ENCODE results near the gene RUFY1. TPM values are rescaled to one million over a fixed set of nuclear protein-coding genes. Genes with fewer than 3 reads are reported as not detected.

The RUFY1 gene
- total and polyA plus RNA-seq, 9 of the 15 experiments (the other 6 are each of a cell fraction or from before 2014, with no cell fraction given) = 5.0 to 41.7 (median 29.6) TPM

- TF ChIP-seq HMGXB4 (CRISPR knock-in tag; IDR thresholded peaks at IDR 0.05) = peak; percentile 85; the same call in 1 of the 2 replicates
- TF ChIP-seq ZBTB7A (IDR thresholded peaks at IDR 0.05; ENCODE audit: borderline replicate concordance, control insufficient read depth, low read depth, low read length) = peak; percentile 75; the same call in 1 of the 2 replicates
- TF ChIP-seq TAF7 (tag; IDR thresholded peaks at IDR 0.05) = peak; percentile 93
- no peak for TF ChIP-seq ZNF165 (CRISPR knock-in tag; IDR thresholded peaks at IDR 0.05; ENCODE audit: borderline replicate concordance)
- TF ChIP-seq, protein P1, sequence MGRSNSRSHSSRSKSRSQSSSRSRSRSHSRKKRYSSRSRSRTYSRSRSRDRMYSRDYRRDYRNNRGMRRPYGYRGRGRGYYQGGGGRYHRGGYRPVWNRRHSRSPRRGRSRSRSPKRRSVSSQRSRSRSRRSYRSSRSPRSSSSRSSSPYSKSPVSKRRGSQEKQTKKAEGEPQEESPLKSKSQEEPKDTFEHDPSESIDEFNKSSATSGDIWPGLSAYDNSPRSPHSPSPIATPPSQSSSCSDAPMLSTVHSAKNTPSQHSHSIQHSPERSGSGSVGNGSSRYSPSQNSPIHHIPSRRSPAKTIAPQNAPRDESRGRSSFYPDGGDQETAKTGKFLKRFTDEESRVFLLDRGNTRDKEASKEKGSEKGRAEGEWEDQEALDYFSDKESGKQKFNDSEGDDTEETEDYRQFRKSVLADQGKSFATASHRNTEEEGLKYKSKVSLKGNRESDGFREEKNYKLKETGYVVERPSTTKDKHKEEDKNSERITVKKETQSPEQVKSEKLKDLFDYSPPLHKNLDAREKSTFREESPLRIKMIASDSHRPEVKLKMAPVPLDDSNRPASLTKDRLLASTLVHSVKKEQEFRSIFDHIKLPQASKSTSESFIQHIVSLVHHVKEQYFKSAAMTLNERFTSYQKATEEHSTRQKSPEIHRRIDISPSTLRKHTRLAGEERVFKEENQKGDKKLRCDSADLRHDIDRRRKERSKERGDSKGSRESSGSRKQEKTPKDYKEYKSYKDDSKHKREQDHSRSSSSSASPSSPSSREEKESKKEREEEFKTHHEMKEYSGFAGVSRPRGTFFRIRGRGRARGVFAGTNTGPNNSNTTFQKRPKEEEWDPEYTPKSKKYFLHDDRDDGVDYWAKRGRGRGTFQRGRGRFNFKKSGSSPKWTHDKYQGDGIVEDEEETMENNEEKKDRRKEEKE (IDR thresholded peaks at IDR 0.05; ENCODE audit: borderline replicate concordance in 1 of 2, control insufficient read depth in 1 of 2, low read depth in 2 of 2, low read length in 1 of 2) = peak in 1 of 2 experiments; percentile 68; a peak in 1 of 4 replicates
- TF ChIP-seq ZNF316 (IDR thresholded peaks at IDR 0.05) = peak; percentile 16; the same call in 1 of the 2 replicates
- TF ChIP-seq SMARCA5 (IDR thresholded peaks at IDR 0.05) = peak; percentile 21; the same call in 1 of the 2 replicates
- TF ChIP-seq, protein P2, sequence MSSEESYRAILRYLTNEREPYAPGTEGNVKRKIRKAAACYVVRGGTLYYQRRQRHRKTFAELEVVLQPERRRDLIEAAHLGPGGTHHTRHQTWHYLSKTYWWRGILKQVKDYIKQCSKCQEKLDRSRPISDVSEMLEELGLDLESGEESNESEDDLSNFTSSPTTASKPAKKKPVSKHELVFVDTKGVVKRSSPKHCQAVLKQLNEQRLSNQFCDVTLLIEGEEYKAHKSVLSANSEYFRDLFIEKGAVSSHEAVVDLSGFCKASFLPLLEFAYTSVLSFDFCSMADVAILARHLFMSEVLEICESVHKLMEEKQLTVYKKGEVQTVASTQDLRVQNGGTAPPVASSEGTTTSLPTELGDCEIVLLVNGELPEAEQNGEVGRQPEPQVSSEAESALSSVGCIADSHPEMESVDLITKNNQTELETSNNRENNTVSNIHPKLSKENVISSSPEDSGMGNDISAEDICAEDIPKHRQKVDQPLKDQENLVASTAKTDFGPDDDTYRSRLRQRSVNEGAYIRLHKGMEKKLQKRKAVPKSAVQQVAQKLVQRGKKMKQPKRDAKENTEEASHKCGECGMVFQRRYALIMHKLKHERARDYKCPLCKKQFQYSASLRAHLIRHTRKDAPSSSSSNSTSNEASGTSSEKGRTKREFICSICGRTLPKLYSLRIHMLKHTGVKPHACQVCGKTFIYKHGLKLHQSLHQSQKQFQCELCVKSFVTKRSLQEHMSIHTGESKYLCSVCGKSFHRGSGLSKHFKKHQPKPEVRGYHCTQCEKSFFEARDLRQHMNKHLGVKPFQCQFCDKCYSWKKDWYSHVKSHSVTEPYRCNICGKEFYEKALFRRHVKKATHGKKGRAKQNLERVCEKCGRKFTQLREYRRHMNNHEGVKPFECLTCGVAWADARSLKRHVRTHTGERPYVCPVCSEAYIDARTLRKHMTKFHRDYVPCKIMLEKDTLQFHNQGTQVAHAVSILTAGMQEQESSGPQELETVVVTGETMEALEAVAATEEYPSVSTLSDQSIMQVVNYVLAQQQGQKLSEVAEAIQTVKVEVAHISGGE (CRISPR knock-in tag; IDR thresholded peaks at IDR 0.05) = peak in 2 of 3 experiments; percentile 35 to 43; a peak in 2 of 6 replicates
- TF ChIP-seq ZFP1 (CRISPR knock-in tag; IDR thresholded peaks at IDR 0.05) = no peak
- no peak for TF ChIP-seq POU5F1 (IDR thresholded peaks at IDR 0.05; ENCODE audit: borderline replicate concordance, low read depth, low read length, partially characterized antibody)
- TF ChIP-seq SIX5 (IDR thresholded peaks at IDR 0.05; ENCODE audit: borderline replicate concordance in 1 of 2, insufficient read depth in 1 of 2, low read depth in 1 of 2, low read length in 2 of 2) = no peak
- TF ChIP-seq, protein P3, sequence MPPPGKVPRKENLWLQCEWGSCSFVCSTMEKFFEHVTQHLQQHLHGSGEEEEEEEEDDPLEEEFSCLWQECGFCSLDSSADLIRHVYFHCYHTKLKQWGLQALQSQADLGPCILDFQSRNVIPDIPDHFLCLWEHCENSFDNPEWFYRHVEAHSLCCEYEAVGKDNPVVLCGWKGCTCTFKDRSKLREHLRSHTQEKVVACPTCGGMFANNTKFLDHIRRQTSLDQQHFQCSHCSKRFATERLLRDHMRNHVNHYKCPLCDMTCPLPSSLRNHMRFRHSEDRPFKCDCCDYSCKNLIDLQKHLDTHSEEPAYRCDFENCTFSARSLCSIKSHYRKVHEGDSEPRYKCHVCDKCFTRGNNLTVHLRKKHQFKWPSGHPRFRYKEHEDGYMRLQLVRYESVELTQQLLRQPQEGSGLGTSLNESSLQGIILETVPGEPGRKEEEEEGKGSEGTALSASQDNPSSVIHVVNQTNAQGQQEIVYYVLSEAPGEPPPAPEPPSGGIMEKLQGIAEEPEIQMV (tag; conservative IDR thresholded peaks at IDR 0.05; ENCODE audit: low read depth) = no peak
- no peak for TF ChIP-seq ZNF23 (CRISPR knock-in tag; IDR thresholded peaks at IDR 0.05)
- no peak for TF ChIP-seq MEF2D (tag; conservative IDR thresholded peaks at IDR 0.05; ENCODE audit: low read depth)
These were observed 72.9 kb downstream of the RUFY1 start, which contains the start of gene HNRNPH1 (continued) for GRCh38 chr5:179623003-179623905.
